Ascending aorta (tissue), 2 donors: ENCODE data around the gene FAM131A. TPM values are rescaled to one million over a fixed set of nuclear protein-coding genes. Genes with fewer than 3 reads are reported as not detected.

Experiments used
- DNase-seq, 2 donors: peaks; one replicate each; pipeline ENCODE4 v3.0.0-alpha.2; 2019; ENCODE audit warnings: low spot score in 2 of 2
- H3K27ac ChIP-seq, 2 donors: fragments of 200-600 bp; sonication (generic); one replicate each; pipeline ENCODE4 v1.5.1; 2016 to 2017; ENCODE audit warnings: mild to moderate bottlenecking in 1 of 2
- H3K27me3 ChIP-seq: fragments of 200-600 bp; sonication (generic); one replicate; pipeline ENCODE4 v1.5.1; 2017
- H3K36me3 ChIP-seq, 2 donors: fragments of 200-600 bp; sonication (generic); one replicate each; pipeline ENCODE4 v1.5.1; 2016
- H3K4me1 ChIP-seq, 2 donors: fragments of 200-600 bp; sonication (generic); one replicate each; pipeline ENCODE4 v1.5.1; 2016 to 2017; ENCODE audit warnings: mild to moderate bottlenecking in 1 of 2
- H3K4me3 ChIP-seq, 2 donors: fragments of 200-600 bp; sonication (generic); one replicate each; pipeline ENCODE4 v1.5.1; 2016 to 2017; ENCODE audit warnings: mild to moderate bottlenecking in 1 of 2
- H3K9me3 ChIP-seq, 2 donors: fragments of 200-600 bp; sonication (generic); one replicate each; pipeline ENCODE4 v1.5.1; 2016
- intact Hi-C: fragments of 100-400 bp; cut with DNase I; formaldehyde crosslinking; loops from one replicate; pipeline ENCODE4 v1.15.1; 2023
- total RNA-seq: library from RNA; depleted of rRNA; stranded (reverse); fragments of >200 nt; gene quantifications from one replicate; pipeline ENCODE4 v1.1.0, GENCODE V29; 2016
- TF ChIP-seq, protein P1 (sequence below), 3 experiments: fragments of 200-600 bp in 2 of 3; fragments of 450-650 bp in 1 of 3; sonication (generic) in 2 of 3; IDR thresholded peaks; one replicate each; pipeline ENCODE4 v1.5.1; 2016 to 2019; ENCODE audit warnings: antibody characterized with exemption in 3 of 3, mild to moderate bottlenecking in 1 of 3, moderate library complexity in 1 of 3

The FAM131A gene
- total RNA-seq, 1 donor from 2014 or later = 47.7 TPM

DNA sequence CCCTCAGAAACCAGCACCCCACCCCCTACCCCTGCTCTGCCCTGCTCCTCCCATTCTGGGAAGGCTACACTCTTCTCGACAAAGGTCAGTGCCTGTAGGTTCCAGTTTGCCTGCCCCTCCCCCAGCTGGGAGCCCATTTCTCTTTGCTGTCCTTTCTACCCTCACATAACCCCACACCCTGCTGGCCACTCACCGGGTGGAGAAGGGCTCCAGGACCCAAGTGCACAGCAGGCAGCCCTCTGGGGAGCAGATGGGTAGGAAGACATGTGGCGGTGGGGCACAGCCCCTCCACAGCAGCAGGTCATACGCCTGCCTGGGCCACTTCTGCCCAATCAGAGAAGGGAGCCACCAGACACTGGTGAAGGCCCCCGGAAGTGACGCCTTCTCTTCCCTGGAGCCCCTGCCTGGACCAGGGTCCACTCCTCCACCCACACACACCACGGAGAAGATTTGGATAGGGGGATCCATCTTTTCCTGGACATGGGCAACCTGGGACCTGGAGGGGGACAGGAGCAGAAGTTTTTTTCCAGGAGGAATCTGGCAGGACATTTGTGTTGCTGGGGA lies 40.6 kb downstream of the FAM131A start, which contains the start of gene THPO:
Gene THPO (minus strand): TSS at position 326 of the 564 bp plus-strand sequence. CDS start 1,948 bp downstream, outside the sequence.
- no peaks in the 10 kb centered on the region for H3K9me3 ChIP-seq
- H3K27me3 ChIP-seq = no peaks in the 10 kb centered on the region
- H3K4me3 ChIP-seq = no peak within 1 kb of the TSS
- no peaks in the 10 kb centered on the region for H3K36me3 ChIP-seq
- TF ChIP-seq, protein P1, sequence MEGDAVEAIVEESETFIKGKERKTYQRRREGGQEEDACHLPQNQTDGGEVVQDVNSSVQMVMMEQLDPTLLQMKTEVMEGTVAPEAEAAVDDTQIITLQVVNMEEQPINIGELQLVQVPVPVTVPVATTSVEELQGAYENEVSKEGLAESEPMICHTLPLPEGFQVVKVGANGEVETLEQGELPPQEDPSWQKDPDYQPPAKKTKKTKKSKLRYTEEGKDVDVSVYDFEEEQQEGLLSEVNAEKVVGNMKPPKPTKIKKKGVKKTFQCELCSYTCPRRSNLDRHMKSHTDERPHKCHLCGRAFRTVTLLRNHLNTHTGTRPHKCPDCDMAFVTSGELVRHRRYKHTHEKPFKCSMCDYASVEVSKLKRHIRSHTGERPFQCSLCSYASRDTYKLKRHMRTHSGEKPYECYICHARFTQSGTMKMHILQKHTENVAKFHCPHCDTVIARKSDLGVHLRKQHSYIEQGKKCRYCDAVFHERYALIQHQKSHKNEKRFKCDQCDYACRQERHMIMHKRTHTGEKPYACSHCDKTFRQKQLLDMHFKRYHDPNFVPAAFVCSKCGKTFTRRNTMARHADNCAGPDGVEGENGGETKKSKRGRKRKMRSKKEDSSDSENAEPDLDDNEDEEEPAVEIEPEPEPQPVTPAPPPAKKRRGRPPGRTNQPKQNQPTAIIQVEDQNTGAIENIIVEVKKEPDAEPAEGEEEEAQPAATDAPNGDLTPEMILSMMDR (IDR thresholded peaks at IDR 0.05) = no peak
- intact Hi-C loops = no loop called here
- DNase-seq = no peak
- H3K4me1 ChIP-seq = peaks cover 0 to 11% of the 10 kb centered on the region in 2 donors
- peak within 1 kb of the TSS in 1 of 2 donors; percentile 69 for H3K27ac ChIP-seq

DNA sequence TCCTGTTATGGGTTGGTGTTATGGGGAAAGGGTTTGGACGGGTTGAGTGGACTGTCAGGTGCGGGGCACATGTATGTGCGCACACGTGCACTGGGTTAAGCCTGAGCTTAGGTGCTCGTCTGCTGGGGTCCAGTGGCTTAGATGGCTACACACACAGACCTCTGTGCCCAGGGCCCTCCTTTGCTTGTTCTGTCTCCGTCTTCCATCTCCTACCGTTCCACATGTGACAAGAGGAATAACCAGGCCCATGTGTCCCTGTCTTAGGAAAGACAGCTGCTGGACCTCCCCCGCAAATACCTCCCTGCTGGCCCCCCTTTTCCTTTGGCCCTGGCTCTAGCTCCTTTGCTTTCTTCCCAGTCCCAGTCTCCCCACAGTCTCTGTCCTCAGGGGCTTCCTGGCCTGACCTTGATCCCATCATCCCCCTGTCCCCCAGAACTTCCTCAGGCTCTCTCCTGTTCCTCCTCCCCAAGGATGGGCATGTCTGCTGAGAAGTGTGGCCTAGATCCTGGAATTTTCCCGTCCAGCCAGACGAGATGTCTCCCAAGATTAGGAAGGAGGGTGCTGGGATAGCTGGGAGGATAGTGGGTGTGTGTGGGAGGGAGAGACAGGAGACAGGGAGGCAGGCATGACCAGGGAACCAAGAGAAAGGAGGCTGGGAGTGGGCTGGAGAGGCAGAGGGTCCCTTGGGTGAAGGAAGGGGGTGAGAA lies 41.4 kb downstream of the FAM131A start:
- no peak for DNase-seq
- H3K27ac ChIP-seq = peak overlapping the region in 1 of 2 donors; percentile 69
- intact Hi-C loops = no loop called here

DNA sequence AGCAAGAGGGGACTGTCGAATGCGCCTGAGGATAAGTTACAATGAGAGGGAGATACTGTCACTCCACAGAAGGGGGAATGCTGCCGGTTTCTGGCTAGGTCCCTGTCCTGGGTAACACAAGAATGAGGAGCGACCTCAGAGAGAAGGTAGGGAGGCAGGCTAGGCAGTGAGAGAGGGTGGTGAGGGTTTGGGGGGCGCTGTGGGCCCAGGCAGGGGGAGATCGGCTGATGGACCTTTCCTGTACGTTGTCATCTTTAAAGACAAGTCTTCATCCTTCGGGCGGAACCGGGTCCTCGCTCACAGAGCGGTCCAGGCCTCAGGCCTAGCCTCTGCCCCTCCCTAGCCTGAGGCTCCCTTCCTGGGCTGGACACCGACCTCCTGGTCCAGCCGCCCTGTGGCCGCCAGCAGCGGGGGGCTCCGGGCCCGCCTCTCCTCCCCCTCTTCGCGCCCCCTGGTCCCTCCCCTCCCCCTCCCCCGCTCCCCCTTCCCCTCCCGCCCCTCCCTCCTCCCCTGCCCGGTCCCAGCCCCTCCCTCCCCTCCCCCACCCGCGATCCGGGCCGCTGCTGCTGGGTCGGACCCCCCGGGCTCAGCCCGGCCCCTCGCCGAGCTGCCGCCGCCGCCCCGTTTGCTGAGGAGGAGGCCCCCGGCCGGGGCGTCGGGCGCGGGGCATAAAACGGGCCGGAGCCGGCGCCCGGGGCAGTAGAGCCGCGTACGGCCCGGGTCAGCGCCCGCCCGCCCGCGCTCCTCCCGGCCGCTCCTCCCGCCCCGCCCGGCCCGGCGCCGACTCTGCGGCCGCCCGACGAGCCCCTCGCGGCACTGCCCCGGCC lies 42.2 kb downstream of the FAM131A start, which contains the start of gene CHRD:
Gene CHRD (plus strand): TSS at position 697 of the 827 bp plus-strand sequence. CDS start 265 bp downstream, outside the sequence.
- no peak for DNase-seq
- TF ChIP-seq, protein P1 (IDR thresholded peaks at IDR 0.05) = no peak

More for the DNA sequence above, 41.4 kb downstream of the FAM131A start:
- peaks cover 0 to 11% of the 10 kb centered on the region in 2 donors for H3K4me1 ChIP-seq
- no peak overlapping the region for H3K4me3 ChIP-seq
- TF ChIP-seq, protein P1 (IDR thresholded peaks at IDR 0.05) = no peak
- H3K36me3 ChIP-seq = no peaks in the 10 kb centered on the region
- H3K9me3 ChIP-seq = no peaks in the 10 kb centered on the region
- H3K27me3 ChIP-seq = no peaks in the 10 kb centered on the region

DNA sequence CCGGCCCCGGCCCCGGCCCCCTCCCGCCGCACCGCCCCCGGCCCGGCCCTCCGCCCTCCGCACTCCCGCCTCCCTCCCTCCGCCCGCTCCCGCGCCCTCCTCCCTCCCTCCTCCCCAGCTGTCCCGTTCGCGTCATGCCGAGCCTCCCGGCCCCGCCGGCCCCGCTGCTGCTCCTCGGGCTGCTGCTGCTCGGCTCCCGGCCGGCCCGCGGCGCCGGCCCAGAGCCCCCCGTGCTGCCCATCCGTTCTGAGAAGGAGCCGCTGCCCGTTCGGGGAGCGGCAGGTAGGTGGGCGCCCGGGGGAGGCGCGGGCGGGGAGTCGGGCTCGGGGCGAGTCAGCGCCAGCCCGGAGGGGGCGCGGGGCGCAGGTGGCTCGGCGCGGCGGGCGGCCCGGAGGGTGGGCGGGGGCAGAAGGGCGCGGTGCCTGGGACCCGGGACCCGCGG lies 42.8 kb downstream of the FAM131A start:
- TF ChIP-seq, protein P1 (IDR thresholded peaks at IDR 0.05) = no peak
- no peak overlapping the region for H3K27ac ChIP-seq
- no peaks in the 10 kb centered on the region for H3K27me3 ChIP-seq
- peaks cover 0 to 11% of the 10 kb centered on the region in 2 donors for H3K4me1 ChIP-seq
- DNase-seq = peak in 1 of 2 donors; percentile 83
- H3K9me3 ChIP-seq = no peaks in the 10 kb centered on the region
- peak overlapping the region; percentile 75 to 77 for H3K4me3 ChIP-seq
- intact Hi-C loops = no loop called here
- H3K36me3 ChIP-seq = no peaks in the 10 kb centered on the region

More for the DNA sequence above, 42.2 kb downstream of the FAM131A start, which contains the start of gene CHRD:
- Histone ChIP-seq H3K27ac (peak within 1 kb of the TSS; percentile 36 to 69), H3K4me3 (peak within 1 kb of the TSS; percentile 75 to 77), H3K9me3 (no peaks in the 10 kb centered on the region), H3K36me3 (no peaks in the 10 kb centered on the region), H3K4me1 (peaks cover 0 to 11% of the 10 kb centered on the region in 2 donors), H3K27me3 (no peaks in the 10 kb centered on the region)
- intact Hi-C loops = no loop called here

DNA sequence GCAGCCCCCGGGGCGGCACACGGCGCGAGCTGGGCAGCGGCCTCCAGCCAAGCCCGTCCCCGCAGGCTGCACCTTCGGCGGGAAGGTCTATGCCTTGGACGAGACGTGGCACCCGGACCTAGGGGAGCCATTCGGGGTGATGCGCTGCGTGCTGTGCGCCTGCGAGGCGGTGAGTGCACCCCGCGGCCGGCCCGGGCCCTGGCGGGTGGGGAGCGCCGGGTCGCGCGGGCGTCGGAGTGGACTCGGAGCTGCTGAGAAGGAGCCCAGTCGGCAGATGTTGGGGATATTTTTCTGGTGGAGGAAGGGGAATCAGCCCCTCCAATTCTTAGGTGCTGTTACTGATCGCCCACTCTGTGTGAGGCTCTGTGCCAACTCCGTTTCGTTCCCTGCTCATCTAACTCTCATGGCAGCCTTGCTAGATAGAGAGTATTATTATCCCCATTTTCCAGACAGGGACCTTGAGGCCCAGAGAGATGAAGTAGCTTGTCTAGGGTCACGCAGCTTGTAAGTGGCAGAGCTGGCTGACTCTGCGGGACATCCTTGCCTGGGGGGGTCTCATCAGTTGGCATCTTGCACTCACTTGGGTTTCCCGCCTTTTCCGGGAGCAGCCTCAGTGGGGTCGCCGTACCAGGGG lies 43.3 kb downstream of the FAM131A start:
- no peak for DNase-seq

More for the DNA sequence above, 43.3 kb downstream of the FAM131A start:
- H3K27me3 ChIP-seq = no peaks in the 10 kb centered on the region
- H3K4me1 ChIP-seq = peaks cover 0 to 11% of the 10 kb centered on the region in 2 donors
- H3K9me3 ChIP-seq = no peaks in the 10 kb centered on the region
- TF ChIP-seq, protein P1 (IDR thresholded peaks at IDR 0.05) = no peak
- H3K27ac ChIP-seq = no peak overlapping the region
- intact Hi-C loops = no loop called here
- H3K4me3 ChIP-seq = peak overlapping the region; percentile 75 to 77
- no peaks in the 10 kb centered on the region for H3K36me3 ChIP-seq
